Measurements from ENCODE around the gene SCD5. TPM values are rescaled to one million over a fixed set of nuclear protein-coding genes. Genes with fewer than 3 reads are reported as not detected.

SCD5 gene
- total RNA-seq: 7.6 and 9.9 TPM in 2 replicates

DNA sequence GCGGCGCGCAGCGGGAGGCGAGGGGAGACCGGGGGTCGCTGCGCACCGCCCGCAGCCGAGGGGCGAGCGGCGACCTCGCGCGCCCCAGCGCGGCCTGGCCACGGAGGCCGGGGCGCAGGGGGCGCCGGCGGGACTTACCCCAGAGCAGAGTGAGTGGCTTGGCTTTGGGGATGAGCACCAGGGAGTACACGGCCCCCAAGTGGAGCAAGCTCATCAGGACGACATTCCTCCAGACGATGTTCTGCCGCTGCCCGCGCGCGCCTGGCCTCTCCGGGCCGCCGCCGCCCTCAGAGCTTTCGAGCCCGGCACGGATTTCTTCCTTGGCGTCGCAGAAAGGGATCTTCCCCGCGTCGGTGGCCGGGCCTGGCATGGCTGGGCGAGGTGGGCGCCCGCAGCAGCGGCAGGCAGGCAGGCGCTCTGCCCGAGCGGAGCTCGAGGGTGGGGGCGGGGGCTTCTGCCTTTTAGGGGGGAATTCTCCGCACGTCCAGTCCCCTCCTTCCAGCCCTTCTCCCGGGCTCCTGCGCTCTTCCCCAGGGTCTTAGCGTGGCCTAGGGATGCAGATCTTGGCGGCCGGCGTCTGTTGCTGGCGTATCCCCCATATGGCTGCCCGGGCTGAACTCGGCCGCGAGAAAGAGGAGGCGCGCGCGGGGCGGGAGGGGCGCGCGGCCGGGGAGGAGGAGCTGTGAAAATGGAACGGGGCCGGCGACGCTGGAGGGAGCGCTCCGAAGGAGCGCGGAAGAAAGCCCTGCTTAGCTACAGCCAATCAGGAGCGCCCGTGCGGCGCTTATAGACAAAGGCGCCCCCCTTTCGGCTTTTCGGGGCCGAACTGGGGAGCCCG lies at the start of gene SCD5:
TSS of gene SCD5 (minus strand) at position 629 of the 838 bp plus-strand sequence. CDS start at position 370, 259 bp downstream.

Small RNAs within 50 kb of the gene (small RNA-seq; reads per million reads assigned to genes)
- not detected for gene MIR575

Other genes starting within 250 kb of the SCD5 start
- gene TMEM150C, start 236.8 kb downstream of the SCD5 start, total RNA-seq: 0.78 and 1.5 TPM in 2 replicates
- 266 and 308 TPM in 2 replicates for gene SEC31A, start 92.4 kb upstream of the SCD5 start, total RNA-seq
- 3.3 and 3.5 TPM in 2 replicates for gene THAP9, start 101.9 kb upstream of the SCD5 start, total RNA-seq
- gene LIN54, start 212.0 kb upstream of the SCD5 start, total RNA-seq: 13.2 and 17.4 TPM in 2 replicates
- 103 and 107 TPM in 2 replicates for gene COPS4, start 236.4 kb upstream of the SCD5 start, total RNA-seq

Measured in subcutaneous preadipocyte (primary cell).